Ovary (tissue), 9 donors: ENCODE measurements around the gene PLEKHA5. TPM values are rescaled to one million over a fixed set of nuclear protein-coding genes. Genes with fewer than 3 reads are reported as not detected.

Source experiments
- DNase-seq, 5 donors: peaks; one replicate each; pipeline ENCODE4 v3.0.0-alpha.2; 2019 to 2020
- H3K27ac ChIP-seq, 2 donors: fragments of 200-600 bp; one replicate each; pipeline versions ENCODE4 v1.5.1 to v1.8.0; 2019 to 2022
- H3K27me3 ChIP-seq: fragments of 200-600 bp; one replicate; pipeline ENCODE4 v1.8.0; 2022
- H3K36me3 ChIP-seq: fragments of 200-600 bp; sonication (generic); one replicate; pipeline ENCODE4 v1.5.1; 2019
- H3K4me1 ChIP-seq: one replicate; pipeline ENCODE4 v1.8.1; 2013; ENCODE audit warnings: mild to moderate bottlenecking, moderate library complexity; ENCODE audit not compliant: insufficient read depth
- H3K4me3 ChIP-seq: fragments of 200-600 bp; sonication (generic); one replicate; pipeline ENCODE4 v1.5.1; 2017
- H3K9me3 ChIP-seq, 2 donors: fragments of 200-600 bp in 1 of 2; sonication (generic) in 1 of 2; one replicate each; pipeline versions ENCODE4 v1.5.1 to v1.8.1; 2013 to 2019; ENCODE audit warnings: mild to moderate bottlenecking in 1 of 2, moderate library complexity in 1 of 2
- EP300 ChIP-seq: sonication (generic); formaldehyde crosslinking; IDR thresholded peaks from one replicate; pipeline ENCODE4 v1.6.1; 2017; ENCODE audit warnings: antibody characterized with exemption
- POLR2A ChIP-seq: fragments of 450-650 bp; IDR thresholded peaks from one replicate; pipeline ENCODE4 v1.6.1; 2017; ENCODE audit warnings: antibody characterized with exemption, mild to moderate bottlenecking, moderate library complexity
- WGBS, 3 donors: extraction: QIAGEN DNeasy Blood & Tissue Kit in 1 of 3; methylation state at CpG; one replicate each; pipeline versions ENCODE4 v1.1.5 to v1.1.7; 2013 to 2017; 5-methylcytosine and 5-hydroxymethylcytosine counted together
- intact Hi-C, 4 donors: fragments of 100-400 bp; cut with DNase I; formaldehyde crosslinking; loops; one replicate each; pipeline versions ENCODE4 v1.11.0 to v1.15.1; 2022 to 2023
- polyA plus RNA-seq, 2 donors: library from polyadenylated mRNA; stranded (reverse); fragments of 200-250 nt in 1 of 2; fragments of 350-450 nt in 1 of 2; fragmentation: Illumina TruSeq in 1 of 2; extraction: RNeasy Lipid Tissue Mini Kit (QIAGEN cat#74804) in 1 of 2; gene quantifications; one replicate each; pipeline ENCODE4 v1.2.3, GENCODE V29; 2013 to 2014
- total RNA-seq, 7 donors: library from RNA; depleted of rRNA in 2 of 7; stranded (reverse); fragments of >200 nt in 2 of 7; fragmentation: NEBNext Ultra II Directional in 3 of 7; extraction: Animal tissue kit (Norgen Biotek cat#: 25700) in 3 of 7; gene quantifications; one replicate each; pipeline versions ENCODE4 v1.1.0 to v1.2.4, GENCODE V29; 2016 to 2023
- TF ChIP-seq, protein P1 (sequence below), 3 donors: fragments of 450-650 bp in 2 of 3; fragments of 200-600 bp in 1 of 3; IDR thresholded peaks; one replicate each; pipeline versions ENCODE4 v1.5.1 to v1.8.0; 2016 to 2022; ENCODE audit warnings: antibody characterized with exemption in 3 of 3, mild to moderate bottlenecking in 1 of 3
- donor health status: DM: no; HTN: no; CAD: no; lungs with moderate emphysema.
- donor health status: DM: no; HTN: no; CAD: no.
- donor health status: Bipolar disorder and iron deficiency.
- donor health status: DM: yes; HTN: yes; CAD: no.
- donor health status: DM: no; HTN: no; CAD: no.
- donor health status: DM: yes; HTN: yes; CAD: no.

Gene PLEKHA5
- total and polyA plus RNA-seq, 9 donors, result 32.2 to 65.6 (median 45.7) TPM

- 89 to 97% (median 96%) methylated on average over 7 of the region's 7 CpGs for WGBS, 3 donors
- Histone ChIP-seq H3K36me3 (no peaks in the 10 kb centered on the region), H3K4me1 (peaks cover 5% of the 10 kb centered on the region)
Measured at GRCh38 chr12:19245666-19246065, 116.1 kb downstream of the PLEKHA5 start.

GRCh38 chr12:19246933-19247332 lies 117.4 kb downstream of the PLEKHA5 start:
- Histone ChIP-seq H3K27ac (no peak overlapping the region), H3K9me3 (no peaks in the 10 kb centered on the region), H3K4me1 (peaks cover 7% of the 10 kb centered on the region), H3K27me3 (no peaks in the 10 kb centered on the region), H3K4me3 (no peak overlapping the region), H3K36me3 (no peaks in the 10 kb centered on the region)
- 73 to 78% (median 77%) methylated on average over 4 of the region's 4 CpGs for WGBS, 3 donors
- intact Hi-C loops, result no loop called here
- no peak for DNase-seq
- TF ChIP-seq POLR2A, result no peak
- TF ChIP-seq EP300, result no peak
- TF ChIP-seq, protein P1, sequence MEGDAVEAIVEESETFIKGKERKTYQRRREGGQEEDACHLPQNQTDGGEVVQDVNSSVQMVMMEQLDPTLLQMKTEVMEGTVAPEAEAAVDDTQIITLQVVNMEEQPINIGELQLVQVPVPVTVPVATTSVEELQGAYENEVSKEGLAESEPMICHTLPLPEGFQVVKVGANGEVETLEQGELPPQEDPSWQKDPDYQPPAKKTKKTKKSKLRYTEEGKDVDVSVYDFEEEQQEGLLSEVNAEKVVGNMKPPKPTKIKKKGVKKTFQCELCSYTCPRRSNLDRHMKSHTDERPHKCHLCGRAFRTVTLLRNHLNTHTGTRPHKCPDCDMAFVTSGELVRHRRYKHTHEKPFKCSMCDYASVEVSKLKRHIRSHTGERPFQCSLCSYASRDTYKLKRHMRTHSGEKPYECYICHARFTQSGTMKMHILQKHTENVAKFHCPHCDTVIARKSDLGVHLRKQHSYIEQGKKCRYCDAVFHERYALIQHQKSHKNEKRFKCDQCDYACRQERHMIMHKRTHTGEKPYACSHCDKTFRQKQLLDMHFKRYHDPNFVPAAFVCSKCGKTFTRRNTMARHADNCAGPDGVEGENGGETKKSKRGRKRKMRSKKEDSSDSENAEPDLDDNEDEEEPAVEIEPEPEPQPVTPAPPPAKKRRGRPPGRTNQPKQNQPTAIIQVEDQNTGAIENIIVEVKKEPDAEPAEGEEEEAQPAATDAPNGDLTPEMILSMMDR (IDR thresholded peaks at IDR 0.05), result no peak

More at GRCh38 chr12:19245666-19246065, 116.1 kb downstream of the PLEKHA5 start:
- intact Hi-C loops, result loop anchor here in 1 of 4 donors (2.0 kb wide), 1 partner anchor 13 kb away; no protein-coding TSS in a partner anchor
- no peaks in the 10 kb centered on the region for H3K9me3 ChIP-seq
- H3K27me3 ChIP-seq, result no peaks in the 10 kb centered on the region
- no peak for TF ChIP-seq EP300
- TF ChIP-seq POLR2A, result no peak
- TF ChIP-seq, protein P1 (IDR thresholded peaks at IDR 0.05), result no peak
- DNase-seq, result no peak
- no peak overlapping the region for H3K27ac ChIP-seq
- H3K4me3 ChIP-seq, result no peak overlapping the region

DNA sequence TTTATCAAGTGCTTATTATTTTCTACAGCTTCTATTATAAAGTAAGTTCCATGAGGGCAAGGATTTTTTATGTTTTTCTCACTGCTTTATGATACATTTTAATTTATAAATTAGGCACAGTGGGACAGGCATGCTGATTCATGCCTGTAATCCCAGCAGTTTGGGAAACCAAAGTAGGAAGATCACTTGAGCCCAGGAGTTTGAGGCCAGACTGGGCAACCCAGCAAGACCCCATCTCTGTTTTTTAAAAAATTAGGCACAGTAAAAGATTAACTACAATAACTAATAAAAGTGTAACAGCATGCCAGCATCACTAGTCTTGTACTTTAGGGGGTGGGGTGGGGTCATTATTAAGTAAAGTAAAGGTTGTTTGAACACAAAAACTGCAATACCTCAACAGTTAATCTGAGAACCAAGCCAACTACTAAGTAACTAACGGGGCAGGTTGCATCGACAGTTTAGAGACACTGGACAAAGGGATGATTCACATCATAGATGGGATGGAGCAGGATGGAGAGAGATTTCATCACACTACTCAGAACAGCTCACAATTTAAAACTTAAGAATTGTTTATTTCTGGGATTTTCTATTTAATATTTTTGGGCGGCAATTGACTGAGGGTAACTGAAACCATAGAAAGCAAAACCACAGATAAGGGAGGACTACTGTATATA lies 119.5 kb downstream of the PLEKHA5 start:
- Histone ChIP-seq H3K4me1 (peaks cover 3% of the 10 kb centered on the region), H3K9me3 (no peaks in the 10 kb centered on the region), H3K36me3 (no peaks in the 10 kb centered on the region), H3K27me3 (no peaks in the 10 kb centered on the region), H3K4me3 (no peak overlapping the region), H3K27ac (no peak overlapping the region)
- WGBS, 3 donors, result 82 to 91% (median 85%) methylated on average over 3 of the region's 3 CpGs
- TF ChIP-seq, protein P1 (IDR thresholded peaks at IDR 0.05), result no peak
- no peak for TF ChIP-seq EP300
- TF ChIP-seq POLR2A, result no peak
- DNase-seq, result no peak
- intact Hi-C loops, result no loop called here

- Histone ChIP-seq H3K4me3 (no peak overlapping the region), H3K36me3 (no peaks in the 10 kb centered on the region), H3K27ac (no peak overlapping the region), H3K4me1 (peaks cover 1% of the 10 kb centered on the region), H3K27me3 (no peaks in the 10 kb centered on the region), H3K9me3 (no peaks in the 10 kb centered on the region)
- DNase-seq, result no peak
- TF ChIP-seq POLR2A (no peak), EP300 (no peak)
- TF ChIP-seq, protein P1 (IDR thresholded peaks at IDR 0.05), result no peak
- intact Hi-C loops, result no loop called here
- 72 to 80% (median 74%) methylated on average over 3 of the region's 3 CpGs for WGBS, 3 donors
Measured at GRCh38 chr12:19251481-19252132, 122.1 kb downstream of the PLEKHA5 start.
